Measurements from ENCODE around the gene SCRN1.
"Not testable (repeated sequence)": the region's sequence is repeated elsewhere in the genome, so short reads cannot be mapped to it uniquely, and the experiment has no call there.

SCRN1 gene

DNA sequence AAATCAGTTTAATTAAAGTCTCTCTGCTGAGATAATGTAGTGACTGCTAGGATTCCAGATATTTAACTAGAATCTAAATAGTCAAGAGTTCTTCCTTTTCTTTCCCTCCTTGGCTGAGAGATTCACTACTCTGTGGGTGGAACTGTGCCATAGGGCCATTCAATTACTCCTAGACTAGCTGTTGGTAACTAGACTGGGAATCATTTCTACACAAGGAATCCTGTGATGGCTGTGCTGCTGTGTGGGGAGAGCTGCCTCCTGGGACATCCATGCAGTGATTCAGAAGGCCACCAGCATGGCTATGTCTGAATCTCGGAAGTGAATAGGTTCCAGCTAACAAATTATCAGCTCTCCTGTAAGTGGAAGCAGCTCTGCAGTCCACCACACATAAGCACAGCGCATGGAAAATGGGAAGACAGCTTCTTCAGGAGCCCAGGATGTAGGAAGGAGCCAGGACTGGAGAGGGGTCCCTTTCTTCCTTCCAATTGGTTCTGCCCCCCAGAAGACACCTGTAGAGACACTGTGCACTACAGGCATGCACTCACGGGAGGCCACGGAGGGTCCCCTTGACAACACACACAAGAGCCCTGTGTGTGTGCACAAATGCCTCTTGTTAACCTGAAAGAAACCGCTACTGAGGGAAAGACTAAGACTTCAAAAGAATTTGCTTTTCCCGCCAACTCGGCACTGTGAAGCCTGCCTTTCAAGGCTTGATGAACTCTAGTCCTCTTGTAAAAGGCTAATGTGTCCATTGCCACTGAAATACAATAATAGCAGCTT lies 66.5 kb downstream of the SCRN1 start:
- DNase-seq: no peak

DNA sequence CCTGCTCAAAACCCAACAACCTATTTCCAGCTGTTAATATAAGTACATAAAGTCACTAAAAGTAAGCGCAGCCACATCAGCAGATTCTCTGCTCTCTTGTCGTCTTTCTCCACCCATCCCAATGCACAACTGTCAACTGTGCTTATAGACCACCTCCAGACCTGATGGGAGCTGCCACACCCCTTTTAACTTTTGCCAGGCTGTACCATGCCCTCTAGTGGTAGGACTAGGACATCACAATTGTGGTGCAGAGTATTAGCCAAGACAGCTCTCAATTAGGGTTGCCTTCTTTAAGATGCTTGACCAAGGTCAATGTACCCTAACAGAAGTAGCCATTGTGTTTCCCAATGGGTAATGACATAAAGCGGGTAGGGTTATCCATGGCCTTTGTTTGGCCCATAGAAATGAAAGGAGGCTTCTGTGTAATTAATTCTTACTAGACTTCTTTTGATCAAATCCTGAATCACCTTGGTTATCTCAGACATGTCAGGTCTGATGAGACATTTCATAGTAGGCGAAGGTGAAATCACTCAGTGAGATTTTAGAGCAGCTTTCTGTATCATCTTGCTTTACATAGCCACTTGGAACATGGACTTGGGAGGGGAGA lies 68.1 kb downstream of the SCRN1 start:
- peak; percentile 30 for DNase-seq

DNA sequence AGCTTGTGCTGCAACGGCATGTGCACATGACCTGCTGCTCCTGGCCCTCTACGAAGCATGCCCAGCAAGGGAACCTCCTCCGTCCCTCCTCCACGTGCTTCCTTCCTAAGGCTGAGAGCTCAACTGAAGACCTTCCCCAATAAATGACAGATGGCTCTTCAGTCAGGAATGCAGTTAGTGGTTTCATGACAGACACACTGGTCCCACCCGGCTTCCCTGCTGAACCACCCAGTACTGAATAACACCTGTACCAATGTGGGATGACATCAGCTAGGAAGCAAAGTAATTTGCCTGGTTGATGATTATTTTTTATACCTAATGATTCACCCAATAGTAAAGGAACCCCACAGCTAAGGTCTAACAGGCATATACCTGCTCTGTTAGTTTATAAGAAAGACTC lies 69.1 kb downstream of the SCRN1 start:
- no peak for DNase-seq

DNA sequence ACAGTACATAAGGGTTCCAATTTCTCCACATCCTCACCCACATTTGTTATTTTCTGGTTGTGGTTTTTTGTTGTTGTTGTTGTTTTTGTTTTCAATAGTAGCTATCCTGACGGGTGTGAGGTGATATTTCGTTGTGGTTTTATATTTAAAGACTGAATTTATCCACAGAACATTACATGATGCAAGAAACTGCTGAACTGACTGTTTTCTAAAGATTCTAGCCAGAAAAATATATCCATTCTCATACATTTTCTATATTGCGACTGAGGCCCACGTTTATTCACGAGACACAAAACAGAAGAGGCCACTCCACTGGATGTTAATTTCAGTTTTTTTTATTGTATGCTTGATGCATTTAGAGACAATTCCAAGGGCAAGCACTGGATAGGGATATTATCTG lies 69.8 kb downstream of the SCRN1 start:
- no peak for DNase-seq

DNA sequence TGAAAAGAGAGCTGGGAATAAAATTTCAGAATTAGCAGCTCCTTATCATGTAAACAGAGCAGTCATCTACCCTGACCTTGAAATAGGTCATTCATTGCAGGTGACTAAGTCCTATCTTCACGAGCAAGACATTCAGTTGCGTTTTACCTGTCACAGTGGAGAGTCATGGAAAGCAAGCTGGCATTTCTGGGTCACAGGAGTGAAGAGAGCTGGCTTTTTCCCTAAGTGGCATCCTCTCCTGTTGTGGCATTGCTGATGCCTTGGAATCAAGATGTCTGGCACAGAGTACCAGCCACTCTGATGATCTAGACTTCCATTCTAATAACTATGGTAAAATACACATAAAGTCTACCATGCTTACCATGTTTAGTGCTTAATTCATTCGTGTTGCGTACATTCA lies 70.8 kb downstream of the SCRN1 start:
- no peak for DNase-seq

DNA sequence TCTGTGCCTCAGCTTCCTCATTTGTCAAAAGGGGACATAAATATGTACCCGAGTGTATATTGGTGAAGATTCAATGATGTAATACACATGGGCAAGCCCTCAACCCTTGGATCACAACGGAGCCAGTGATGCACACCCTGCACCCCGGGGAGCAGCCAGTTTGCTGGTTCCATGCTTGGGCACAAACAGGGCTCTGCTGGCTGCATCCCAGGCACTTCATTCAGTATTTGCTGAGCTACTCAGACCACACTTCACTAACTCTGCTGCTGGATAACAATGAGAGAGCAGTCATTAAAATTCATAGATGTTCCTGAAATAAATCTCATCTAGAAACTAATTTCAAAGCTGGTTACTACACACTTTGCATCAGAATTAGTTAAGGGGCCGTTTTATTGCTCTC lies 72.0 kb downstream of the SCRN1 start:
- DNase-seq: no peak

DNA sequence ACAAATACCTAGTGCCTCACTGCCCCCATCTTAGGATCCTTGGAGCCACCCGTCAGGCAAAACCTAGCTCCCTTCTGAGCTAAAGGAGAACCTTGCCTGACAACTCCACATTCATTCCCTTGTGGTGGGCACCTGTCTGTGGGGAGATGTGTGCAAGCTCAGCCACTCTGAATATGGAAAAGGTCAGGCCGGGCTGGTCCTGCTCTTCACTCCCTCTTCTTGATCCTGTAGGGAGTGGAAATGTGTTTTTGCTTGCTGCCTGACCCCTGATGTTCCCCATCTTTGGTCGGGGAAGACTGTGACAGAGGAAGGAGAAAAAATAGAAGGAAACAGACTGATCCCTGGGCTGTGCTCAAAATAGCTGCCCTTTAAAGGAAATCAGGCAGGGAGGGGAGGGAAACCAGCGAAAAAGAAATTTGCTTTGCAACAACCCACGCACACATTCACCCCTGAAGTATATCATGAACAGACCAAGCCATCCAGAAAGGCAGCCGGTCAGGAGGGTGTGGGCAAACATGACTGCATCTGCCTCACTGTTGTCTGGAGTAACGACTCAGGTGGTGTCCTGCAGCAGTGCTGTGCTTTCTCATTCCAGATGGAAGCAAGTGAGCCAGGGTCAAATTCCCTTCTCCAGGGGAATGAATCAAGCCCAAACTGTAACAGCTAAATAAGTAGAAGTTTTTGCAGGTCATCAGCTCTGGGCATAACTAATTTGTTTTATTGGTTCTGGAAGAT lies 74.0 kb downstream of the SCRN1 start:
- no peak for DNase-seq

DNA sequence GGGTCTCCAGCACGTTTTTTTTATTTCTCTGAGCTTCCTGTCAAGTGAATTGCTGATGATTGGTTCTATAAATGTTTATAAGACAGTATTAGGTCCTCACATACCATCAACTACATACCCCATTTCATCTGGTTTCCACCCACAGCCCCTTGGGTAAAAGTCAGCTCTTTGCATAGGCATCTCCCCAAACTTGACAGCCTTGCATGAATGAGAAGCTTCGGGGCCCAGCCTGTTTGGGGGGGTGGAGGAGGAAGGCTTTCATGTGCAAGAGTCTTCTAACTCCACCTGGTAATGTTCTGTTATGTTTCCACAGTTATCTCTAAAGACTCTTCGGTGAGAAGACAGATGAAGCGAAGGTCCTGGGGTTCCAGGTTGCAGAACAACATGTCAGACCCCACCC lies 75.4 kb downstream of the SCRN1 start:
- no peak for DNase-seq

DNA sequence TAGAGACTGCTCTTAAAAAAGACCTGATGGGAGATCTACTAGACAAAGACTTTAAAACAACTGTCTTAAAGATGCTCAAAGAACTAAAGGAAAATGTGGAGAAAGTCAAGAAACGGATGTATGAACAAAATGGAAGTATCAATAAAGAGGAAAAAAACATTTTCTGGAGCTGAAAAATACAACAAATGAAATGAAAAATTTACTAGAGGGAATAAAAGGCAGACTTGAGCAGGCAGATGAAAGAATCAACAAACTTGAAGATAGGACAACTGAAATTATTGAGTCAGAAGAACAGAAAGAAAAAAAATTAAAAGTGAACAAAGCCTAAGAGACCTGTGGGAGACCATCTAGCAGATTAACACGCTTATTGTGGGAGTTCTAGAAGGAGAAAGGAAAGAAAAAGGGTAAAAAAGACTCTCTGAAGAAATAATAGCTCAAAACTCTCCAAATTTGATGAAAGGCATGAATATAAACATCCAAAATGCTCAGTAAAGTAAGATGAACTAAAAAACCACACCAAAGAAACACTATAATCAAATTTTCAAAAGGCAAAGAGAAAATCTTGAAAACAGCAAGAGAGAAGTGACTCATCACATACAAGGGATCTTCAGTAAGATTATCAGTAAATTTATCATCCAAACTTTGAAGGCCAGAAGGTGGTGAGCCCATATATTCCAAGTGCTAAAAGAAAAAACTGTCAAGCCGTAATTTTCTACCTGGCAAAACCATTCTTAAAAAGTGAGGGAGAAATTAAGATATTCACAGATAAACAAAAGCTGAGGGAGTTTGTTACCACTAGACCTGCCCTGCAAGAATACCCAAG lies 83.2 kb downstream of the SCRN1 start:
- DNase-seq: no peak

DNA sequence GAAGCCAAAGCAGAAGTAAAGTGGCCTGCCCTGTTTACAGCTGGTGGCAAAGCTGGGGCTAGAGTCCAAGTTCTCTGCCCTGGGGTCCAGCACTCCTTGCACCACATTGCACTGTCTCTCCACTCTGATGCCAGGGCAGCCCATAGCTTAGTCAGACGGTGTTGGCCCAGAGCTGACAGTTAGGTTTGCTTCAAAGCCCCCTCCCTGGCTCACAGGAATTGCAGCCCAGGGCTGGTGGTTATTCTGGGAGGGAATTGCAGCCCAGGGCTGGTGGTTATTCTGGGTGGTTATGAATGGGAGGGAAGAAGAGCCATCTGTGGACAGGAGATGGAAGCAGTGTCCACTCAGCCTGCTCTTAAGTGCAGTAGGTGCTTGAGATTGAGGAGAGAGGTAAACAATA lies 88.9 kb downstream of the SCRN1 start:
- no peak for DNase-seq

DNA sequence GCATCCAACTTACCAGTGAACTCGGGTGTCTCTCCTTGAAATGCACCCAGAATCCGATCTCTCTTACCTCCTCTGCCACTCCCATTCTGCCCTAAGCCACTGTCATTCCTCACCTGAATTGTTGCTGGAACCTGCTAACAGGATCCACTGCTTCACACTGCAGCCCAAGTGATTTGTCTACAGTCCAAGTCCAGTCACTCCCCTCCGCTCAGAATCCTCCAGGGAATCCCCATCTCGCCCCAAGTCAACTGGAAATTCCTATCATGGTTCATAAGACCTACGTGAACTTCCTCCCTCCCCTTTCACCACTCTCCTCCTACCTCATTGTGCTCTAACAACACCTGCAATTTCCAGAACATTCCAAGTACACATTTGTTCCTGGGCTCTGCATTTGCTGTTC lies 91.3 kb downstream of the SCRN1 start:
- no peak for DNase-seq

DNA sequence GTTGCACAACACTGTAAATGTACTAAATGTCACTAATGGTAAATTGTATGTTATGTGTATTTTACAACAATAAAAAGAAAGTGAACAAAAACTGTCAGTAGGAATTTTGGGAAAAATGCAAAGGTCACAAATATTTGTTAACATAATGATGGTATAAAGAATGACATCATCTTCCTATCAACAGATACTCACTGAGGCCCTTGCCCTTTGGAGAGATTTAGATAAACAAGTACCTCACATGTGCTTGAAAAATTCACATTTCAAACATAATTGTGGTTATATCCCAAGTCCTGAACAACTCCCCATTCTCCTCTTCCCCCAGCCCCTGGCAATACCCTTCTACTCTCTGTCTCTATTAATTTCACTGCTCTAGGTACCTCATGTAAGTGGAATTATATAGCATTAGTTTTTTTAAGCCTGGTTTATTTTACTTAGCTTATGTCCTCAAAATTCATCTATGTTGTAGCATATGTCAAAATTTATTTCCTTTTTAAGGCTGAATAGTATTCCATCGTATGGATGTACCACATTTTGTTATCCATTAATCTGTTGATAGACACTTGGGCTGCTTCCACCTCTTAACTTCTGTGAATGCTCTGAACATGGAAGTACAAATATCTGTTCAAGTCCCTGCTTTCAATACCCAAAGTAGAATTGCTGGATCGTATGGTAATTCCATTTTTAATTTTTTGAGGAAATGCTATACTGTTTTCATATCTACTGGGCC lies 92.8 kb downstream of the SCRN1 start:
- no peak for DNase-seq

DNA sequence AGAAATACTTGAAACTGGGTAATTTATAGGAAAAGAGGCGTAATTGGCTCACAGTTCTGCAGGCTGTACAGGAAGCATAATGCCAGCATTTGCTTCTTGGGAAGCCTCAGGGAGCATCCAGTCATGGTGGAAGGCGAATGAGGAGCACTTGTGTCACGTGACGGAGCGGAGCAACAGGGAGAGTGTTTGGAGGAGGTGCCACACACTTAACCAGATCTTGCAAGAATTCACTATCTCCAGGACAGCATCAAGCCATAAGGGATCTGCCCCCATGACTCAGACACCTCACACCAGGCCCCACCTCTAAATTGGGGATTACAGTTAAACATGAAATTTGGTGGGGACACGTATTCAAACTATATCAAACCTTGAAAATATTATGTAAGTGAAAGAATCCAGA lies 94.0 kb downstream of the SCRN1 start:
- no peak for DNase-seq

DNA sequence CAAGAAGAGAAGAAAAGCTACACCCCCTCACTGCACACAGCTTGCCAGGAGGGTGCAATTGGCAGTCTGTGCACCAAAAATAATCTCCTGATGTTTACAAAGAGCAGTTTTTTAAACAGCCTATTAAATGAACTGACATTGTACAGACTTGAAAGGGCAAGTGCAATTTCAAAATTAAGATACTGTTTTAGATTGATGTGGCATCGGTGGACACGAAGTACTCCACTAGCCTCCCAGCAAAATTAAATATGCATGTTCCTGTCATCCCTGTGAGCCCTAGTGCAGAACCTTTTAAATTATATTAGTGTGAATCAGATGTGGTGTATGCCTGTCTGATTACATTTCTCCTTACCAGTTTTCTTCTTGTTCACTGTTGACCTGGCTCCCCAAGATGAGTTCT lies 95.3 kb downstream of the SCRN1 start:
- DNase-seq: no peak

DNA sequence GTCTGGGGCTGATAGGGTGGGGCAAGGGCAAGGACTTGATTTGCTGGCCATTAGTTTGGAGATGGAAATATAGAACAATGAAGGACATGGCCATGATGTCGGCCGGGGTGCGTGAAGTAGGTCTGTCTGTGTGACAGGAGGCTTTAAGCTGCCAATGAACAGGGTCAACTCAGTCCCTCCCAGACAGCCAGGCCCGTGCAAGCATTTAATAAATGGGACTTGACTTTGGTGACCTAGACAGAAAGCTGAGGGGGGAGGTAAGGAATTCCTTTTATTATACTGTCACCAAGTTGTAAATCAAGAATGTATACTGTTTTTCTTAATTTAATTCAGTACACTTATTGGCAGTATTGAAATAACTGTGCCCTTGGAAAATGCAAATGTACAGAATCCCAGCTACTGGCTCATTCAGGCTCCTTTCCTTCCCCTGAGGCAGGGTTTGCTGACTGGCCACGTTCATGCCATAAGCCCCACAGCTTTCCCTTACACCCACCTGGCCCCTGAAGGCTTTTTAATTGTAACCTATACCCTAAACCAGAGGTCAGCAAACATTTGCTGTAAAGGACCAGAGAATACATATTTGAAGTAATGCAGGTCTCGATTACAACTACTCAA lies 96.1 kb downstream of the SCRN1 start:
- DNase-seq: no peak

DNA sequence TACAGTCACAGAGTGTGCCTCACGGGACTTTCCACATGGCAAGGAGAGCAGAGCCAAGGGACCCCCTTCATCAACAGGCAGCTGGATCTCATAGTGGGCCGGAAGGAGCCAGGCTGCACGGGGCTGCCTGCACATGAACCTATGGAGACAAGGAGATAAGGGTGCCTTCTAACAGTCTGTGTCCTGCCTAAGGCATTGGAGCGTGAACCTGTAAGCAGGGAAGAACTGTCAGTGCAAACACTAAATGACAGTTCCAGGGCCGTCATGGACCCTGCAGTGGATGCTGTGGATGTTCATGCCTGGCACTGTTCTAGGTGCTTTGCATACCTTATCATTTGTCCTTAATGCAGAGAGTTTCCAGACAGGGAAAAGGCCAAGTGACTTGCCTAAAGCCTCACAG lies 97.4 kb downstream of the SCRN1 start:
- no peak for DNase-seq

DNA sequence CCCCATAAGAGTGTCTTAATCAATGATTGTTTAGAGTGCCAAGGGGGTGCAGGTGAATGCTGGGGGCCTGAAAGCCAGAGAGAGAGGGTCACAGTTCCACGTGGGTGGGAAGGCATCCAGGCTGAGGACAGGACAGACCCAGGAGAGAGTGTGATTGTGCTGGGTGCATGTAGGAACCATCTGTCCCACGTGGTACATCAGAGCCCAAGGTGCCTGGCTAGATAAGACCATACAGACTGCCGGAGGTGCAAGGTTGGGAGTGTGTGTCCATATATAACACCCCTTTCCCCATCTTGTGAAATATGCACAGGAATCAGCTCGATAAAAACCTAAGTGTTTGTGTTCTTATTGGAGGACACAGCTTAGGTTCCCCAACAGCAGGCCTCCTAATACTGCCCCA lies 97.8 kb downstream of the SCRN1 start:
- DNase-seq: no peak

DNA sequence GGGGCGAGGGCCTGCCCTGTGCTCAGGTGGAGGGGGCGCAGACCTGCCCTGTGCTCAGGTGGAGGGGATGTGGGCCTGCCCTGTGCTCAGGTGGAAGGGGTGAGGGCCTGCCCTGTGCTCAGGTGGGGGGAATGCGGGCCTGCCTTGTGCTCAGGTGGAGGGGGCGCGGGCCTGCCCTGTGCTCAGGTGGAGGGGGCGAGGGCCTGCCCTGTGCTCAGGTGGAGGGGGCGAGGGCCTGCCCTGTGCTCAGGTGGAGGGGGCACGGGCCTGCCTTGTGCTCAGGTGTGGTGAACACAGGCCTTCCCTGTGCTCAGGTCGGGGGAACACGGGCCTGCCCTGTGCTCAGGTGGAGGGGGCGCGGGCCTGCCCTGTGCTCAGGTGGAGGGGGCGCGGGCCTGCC lies 98.8 kb downstream of the SCRN1 start:
- not testable (repeated sequence) for DNase-seq

DNA sequence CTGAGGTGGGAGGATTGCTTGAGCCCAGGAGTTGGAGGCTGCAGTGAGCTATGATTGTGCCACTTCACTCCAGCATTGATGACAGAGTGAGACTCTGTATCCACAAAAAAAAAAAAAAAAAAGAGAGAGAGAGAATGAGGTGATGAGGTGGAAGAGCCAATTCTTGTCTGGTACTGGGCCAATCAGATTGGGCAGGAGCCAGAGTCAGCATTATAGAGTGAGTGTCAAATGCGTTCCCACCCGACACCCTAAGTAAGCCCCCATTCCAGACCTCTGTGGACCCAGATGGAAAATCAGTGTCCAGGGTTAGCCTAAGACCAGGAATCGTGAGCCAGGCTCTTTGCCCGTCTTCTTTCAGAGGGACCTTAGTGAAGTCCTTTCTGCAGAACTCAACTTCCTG lies 99.3 kb downstream of the SCRN1 start:
- no peak for DNase-seq

DNA sequence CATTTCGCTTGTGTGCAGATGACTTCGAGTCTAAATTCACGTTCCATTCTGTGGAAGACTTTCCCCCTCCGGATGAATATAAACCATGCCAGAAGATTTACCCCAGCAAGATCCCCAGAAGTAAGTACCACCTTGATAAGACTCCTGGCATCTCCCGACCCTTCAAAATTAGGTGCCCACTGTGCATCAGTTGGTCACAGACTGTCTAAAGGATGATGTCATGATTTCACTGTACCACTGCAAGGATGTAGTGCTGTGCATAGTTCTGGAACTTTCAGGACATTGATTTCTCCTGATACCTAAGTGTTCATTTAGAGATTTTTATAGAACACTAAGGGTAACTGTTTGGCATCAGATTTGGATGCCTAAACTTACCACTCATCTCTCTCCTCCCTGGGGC lies 100.3 kb downstream of the SCRN1 start:
- no peak for DNase-seq

DNA sequence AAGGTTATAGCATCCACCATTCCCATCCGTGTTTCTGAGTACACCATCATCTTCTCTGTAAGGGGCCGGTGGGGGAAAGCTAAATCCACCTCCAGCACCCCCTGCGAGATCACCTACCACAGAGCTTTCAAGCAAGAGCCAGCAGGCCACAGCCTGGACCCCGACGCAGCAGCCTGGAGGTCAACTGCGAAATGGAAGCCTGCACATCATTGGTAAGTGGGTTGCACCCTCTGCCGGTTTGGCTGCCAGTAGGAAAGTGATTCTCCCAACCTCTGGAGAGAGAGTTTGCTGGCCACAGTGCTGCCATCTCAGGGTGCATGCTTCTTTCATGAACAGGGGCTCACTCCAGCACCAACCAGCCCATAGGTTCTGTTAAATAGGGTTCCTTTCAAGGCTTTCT lies 101.6 kb downstream of the SCRN1 start:
- no peak for DNase-seq

DNA sequence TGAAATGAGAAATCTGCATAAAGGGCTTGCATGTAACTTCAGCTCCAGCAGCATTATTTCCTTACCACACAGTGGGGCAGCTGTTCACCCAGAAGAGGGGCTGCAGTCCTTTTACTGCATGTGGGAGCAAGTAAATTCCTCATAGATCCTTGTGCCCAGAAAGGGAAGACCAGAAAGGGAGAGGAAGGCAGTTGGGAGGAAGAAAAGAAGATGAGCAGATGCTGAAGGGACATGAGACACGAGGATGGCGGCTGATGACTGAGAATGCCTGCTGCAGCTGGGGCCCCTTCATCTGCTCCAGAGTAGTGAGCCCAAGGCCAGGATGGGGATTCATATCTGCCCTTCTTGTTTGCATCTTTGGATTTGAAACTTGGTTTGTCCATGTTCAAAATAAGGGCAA lies 102.8 kb downstream of the SCRN1 start:
- DNase-seq: no peak
